Fibroblast of villous mesenchyme (primary cell): ENCODE measurements around the gene GPATCH2. TPM values are rescaled to one million over a fixed set of nuclear protein-coding genes. Genes with fewer than 3 reads are reported as not detected.

Experiments used
- DNase-seq: peaks from one replicate; pipeline ENCODE4 v3.0.0-alpha.2; 2010; ENCODE audit warnings: low read depth
- H3K4me3 ChIP-seq: 2 replicates; pipeline ENCODE4 v1.5.1; 2011; ENCODE audit warnings: low read depth, mild to moderate bottlenecking, low read length
- CTCF ChIP-seq: IDR thresholded peaks from 2 replicates; pipeline ENCODE4 v1.5.1; 2012; ENCODE audit warnings: low read depth, mild to moderate bottlenecking, low read length; ENCODE audit not compliant: insufficient read depth
- total RNA-seq: library from RNA; depleted of rRNA; stranded (reverse); fragments of >200 nt; gene quantifications from 2 replicates; pipeline ENCODE4 v1.2.3, GENCODE V29; 2012

GPATCH2 gene
- total RNA-seq, 1 donor = 28.1 TPM

- DNase-seq = no peak
- H3K4me3 ChIP-seq = no peak overlapping the region
- TF ChIP-seq CTCF = no peak
Measured at GRCh38 chr1:217552339-217552951, 78.4 kb downstream of the GPATCH2 start.

GRCh38 chr1:217542837-217543236 is 88.1 kb downstream of the GPATCH2 start:
- no peak for TF ChIP-seq CTCF
- no peak overlapping the region for H3K4me3 ChIP-seq
- DNase-seq = no peak

- TF ChIP-seq CTCF = no peak
- no peak overlapping the region for H3K4me3 ChIP-seq
- no peak for DNase-seq
Measured at GRCh38 chr1:217542136-217542777, 88.6 kb downstream of the GPATCH2 start.

GRCh38 chr1:217540321-217540720 is 90.6 kb downstream of the GPATCH2 start:
- no peak for TF ChIP-seq CTCF
- H3K4me3 ChIP-seq = no peak overlapping the region
- no peak for DNase-seq

GRCh38 chr1:217539510-217539909 is 91.4 kb downstream of the GPATCH2 start:
- no peak for TF ChIP-seq CTCF
- no peak overlapping the region for H3K4me3 ChIP-seq
- no peak for DNase-seq

DNA sequence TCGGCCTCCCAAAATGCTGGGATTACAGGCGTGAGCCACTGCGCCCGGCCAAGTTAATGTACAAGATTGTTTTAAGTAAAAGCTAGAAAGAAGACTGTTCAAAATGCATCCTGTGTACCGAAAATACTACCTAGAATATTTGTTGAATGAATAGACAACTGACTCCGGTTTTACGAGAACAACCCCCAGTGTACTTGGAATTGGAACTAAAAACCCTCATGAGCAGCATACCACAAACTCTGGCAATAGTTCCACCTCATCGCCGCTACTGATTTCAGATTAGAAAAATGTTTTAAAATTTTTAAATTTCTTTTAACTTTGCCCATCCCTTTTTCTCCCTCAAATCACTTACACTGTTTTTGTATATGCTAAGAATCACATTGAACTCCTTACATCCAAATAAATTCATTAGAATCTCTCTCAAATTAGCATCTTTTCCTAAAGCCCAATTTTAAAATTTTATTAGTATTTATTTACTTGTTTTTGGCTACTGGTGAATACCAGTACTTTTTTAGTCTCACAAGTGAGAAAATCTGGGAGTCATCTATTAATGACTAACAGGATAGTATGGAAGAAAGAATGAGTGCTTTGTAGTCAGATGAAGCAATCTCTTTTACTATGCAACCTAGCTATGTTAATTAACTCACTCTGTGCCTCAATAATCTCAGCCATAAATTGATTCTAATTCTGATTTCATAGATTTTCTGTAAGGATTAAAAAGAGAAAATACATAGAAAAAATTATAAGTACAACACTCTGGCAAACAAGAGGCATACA is 95.1 kb downstream of the GPATCH2 start:
- TF ChIP-seq CTCF = no peak

More for the DNA sequence above, 95.1 kb downstream of the GPATCH2 start:
- H3K4me3 ChIP-seq = no peak overlapping the region
- DNase-seq = no peak
